ENCODE measurements around the gene HOXD9.

DNA sequence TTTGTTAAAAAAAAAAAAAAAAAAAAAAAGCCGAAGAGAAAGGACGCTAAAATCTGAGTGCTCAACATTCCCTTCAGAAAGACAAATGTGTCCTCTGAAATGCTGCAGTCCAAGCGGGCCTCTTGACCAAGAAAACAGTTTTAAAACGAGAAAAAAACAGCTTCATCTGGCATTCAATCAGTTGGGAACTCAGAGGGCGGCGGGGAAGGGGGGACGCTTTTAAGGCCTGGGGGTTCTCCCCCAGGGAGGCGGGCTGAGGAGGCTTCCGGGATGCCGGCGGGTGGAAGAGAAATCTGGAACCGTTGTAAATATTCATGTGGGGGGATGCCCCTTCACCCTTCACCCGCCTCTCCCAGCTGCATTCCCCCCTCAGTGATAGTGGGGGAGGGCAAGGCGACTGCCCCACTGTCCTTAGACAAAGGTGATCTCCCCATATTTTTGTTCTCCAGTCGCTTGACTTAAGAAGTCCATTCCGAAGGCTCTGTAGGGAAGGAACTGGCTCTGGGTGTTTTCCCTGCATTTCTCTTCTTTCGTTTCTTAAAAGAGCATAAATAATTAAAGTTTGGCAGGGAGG, 18.7 kb upstream of the HOXD9 start:
- no peak for TF ChIP-seq POLR2AphosphoS5 (IDR thresholded peaks at IDR 0.05)
- TF ChIP-seq CTCF (IDR thresholded peaks at IDR 0.05): no peak
- no peak for TF ChIP-seq POLR2A (IDR thresholded peaks at IDR 0.05)
- no peak for TF ChIP-seq EP300 (IDR thresholded peaks at IDR 0.05; ENCODE audit: low read depth)

All from transverse colon (tissue), 4 donors.